Stomach smooth muscle (tissue), 2 donors: Measurements from ENCODE around the gene PRKCI.
"Not testable (repeated sequence)": the region's sequence is repeated elsewhere in the genome, so short reads cannot be mapped to it uniquely, and the experiment has no call there.

ENCODE experiments used
- H3K27ac ChIP-seq: one replicate; pipeline ENCODE4 v1.7.0; 2013; ENCODE audit warnings: mild to moderate bottlenecking, low read length, inconsistent platforms
- H3K27me3 ChIP-seq, 2 donors: one replicate each; pipeline ENCODE4 v1.7.0; 2013; ENCODE audit warnings: low read length in 2 of 2; ENCODE audit not compliant: insufficient read depth in 2 of 2, control insufficient read depth in 1 of 2
- H3K36me3 ChIP-seq, 2 donors: one replicate each; pipeline ENCODE4 v1.7.0; 2013; ENCODE audit warnings: low read length in 2 of 2; ENCODE audit not compliant: control insufficient read depth in 2 of 2, insufficient read depth in 2 of 2
- H3K4me1 ChIP-seq: one replicate; pipeline ENCODE4 v1.7.0; 2013; ENCODE audit warnings: low read length; ENCODE audit not compliant: control insufficient read depth, insufficient read depth
- H3K4me3 ChIP-seq, 2 donors: one replicate each; pipeline ENCODE4 v1.7.0; 2013; ENCODE audit warnings: low read length in 2 of 2
- H3K9ac ChIP-seq, 2 donors: one replicate each; pipeline ENCODE4 v1.7.0; 2013; ENCODE audit warnings: low read length in 2 of 2, mild to moderate bottlenecking in 1 of 2
- H3K9me3 ChIP-seq, 2 donors: one replicate each; pipeline ENCODE4 v1.7.0; 2013; ENCODE audit warnings: low read length in 2 of 2; ENCODE audit not compliant: control insufficient read depth in 2 of 2
- donor health status: healthy.
- donor health status: Pancreatic carcinoma.

Gene PRKCI

DNA sequence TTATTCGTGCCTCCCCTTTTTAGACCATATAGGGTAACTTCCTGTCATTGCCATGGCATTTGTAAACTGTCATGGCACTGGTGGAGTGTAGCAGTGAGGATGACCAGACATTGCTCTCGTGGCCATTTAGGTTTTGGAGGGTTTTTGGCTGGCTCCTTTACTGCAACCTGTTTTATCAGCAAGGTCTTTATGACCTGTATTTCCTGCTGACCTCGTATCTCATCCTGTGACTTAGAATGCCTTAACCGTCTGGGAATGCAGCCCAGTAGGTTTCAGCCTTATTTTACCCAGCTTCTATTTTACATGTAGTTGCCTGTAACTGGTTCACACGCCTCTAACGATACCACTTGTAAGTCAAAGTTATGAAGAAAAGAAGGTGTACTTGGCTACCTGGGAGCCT is 121.6 kb downstream of the PRKCI start:
- not testable (repeated sequence) for H3K9me3 ChIP-seq, H3K4me1 ChIP-seq, H3K36me3 ChIP-seq, H3K9ac ChIP-seq, H3K27me3 ChIP-seq, H3K4me3 ChIP-seq, H3K27ac ChIP-seq

DNA sequence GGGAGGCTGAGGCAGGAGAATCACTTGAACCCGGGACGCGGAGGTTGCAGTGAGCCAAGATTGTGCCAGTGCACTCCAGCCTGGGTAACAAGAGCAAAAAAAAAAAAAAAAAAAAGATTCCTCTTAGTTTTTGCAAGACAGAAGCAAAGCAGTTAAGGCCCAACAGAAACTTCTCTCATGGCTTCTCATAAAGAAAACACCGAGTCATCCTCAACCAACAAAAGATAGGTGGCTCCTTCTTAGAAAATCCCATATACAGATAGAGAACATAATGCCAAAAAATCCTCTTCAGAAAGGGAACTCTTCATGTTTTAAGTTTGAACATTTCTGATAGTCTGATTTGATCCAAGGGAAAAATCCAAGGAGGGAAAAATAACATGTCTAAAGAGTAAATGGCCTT is 122.7 kb downstream of the PRKCI start:
- Histone ChIP-seq H3K27ac (no peak overlapping the region), H3K9me3 (no peaks in the 10 kb centered on the region), H3K4me3 (no peak overlapping the region), H3K4me1 (no peaks in the 10 kb centered on the region), H3K27me3 (no peaks in the 10 kb centered on the region), H3K9ac (no peak overlapping the region), H3K36me3 (no peaks in the 10 kb centered on the region)

DNA sequence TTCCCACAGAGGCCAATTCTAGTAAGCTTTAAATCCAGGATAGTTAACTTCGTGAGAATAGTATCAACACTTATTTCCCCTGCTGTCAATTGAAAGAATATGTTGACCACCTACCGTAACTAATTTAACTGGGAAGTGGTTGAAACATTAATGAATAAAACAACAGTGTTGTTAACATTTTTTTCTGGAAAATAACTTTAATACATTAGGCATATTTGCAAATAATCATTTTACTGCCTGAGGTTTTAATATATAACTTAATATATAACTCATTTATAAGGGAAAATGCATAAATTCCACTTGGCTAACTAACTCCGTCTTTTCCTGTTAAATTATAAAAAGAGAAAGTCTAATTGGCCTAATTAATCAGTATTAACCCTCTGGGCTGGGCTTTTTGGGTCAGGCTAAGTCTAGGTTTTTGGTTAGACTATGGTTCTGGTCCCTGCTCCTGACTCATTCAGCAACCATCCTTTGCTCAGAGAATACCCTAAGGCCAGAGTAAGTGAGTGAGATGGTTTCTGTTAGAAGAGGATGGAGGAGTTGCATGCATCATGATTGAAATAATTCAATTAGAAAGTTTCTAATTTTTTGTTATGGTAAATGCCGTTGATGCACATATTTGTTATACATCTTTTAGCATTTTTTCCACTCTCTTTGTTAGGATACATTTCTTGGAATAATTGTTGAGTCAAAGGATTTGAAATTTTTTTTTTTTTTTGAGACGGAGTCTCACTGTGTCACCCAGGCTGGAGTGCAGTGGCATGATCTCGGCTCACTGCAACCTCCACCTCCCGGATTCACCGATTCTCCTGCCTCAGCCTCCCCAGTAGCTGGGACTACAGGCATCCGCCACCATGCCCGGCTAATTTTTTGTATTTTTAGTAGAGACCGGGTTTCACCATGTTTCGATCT is 124.5 kb downstream of the PRKCI start:
- no peak overlapping the region for H3K27ac ChIP-seq
- H3K9ac ChIP-seq: no peak overlapping the region
- no peaks in the 10 kb centered on the region for H3K36me3 ChIP-seq
- H3K4me3 ChIP-seq: no peak overlapping the region
- no peaks in the 10 kb centered on the region for H3K27me3 ChIP-seq
- H3K9me3 ChIP-seq: no peaks in the 10 kb centered on the region
- no peaks in the 10 kb centered on the region for H3K4me1 ChIP-seq

DNA sequence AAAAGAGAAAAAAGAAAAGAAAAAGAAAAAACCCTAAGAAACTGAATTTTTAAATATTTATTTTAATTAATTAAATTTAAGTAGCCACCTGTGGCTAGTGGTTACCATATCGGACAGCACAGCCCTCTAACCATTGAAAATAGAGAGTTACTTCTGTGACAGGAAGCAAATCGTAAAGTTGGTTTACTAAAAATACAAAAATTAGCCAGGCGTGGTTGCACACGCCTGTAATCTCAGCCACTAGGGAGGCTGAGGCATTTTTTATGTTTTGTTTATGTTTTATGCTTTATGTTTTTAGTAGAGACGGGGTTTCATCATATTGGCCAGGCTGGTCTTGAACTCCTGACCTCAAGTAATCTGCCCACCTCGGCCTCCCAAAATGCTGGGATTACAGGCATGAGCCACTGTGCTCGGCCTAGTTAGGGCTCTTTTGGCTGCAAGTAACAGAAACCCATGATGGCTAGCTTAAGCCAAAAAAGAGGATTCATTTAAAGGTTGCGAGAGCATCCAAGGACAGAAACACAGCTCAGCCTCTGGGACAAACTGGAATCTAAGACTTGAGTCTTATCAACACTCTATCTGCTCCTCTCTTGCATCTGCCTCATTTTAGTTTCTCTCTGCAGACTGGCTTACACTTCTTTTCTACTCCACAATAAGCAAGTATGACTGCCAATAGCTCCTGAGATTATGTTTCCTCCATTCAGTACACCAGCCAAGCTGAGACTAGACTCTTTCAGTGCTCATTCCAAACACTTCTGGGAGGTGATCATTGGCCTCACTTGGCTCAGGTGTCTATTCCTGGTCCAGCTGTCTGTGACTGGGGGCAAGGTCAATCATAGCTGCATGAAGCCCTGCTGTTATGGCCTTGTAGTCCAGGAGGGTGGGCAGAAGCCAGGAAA is 128.5 kb downstream of the PRKCI start:
- no peak overlapping the region for H3K4me3 ChIP-seq
- H3K4me1 ChIP-seq: peaks cover 2% of the 10 kb centered on the region
- no peaks in the 10 kb centered on the region for H3K9me3 ChIP-seq
- H3K27ac ChIP-seq: no peak overlapping the region
- H3K36me3 ChIP-seq: no peaks in the 10 kb centered on the region
- no peaks in the 10 kb centered on the region for H3K27me3 ChIP-seq
- H3K9ac ChIP-seq: no peak overlapping the region

DNA sequence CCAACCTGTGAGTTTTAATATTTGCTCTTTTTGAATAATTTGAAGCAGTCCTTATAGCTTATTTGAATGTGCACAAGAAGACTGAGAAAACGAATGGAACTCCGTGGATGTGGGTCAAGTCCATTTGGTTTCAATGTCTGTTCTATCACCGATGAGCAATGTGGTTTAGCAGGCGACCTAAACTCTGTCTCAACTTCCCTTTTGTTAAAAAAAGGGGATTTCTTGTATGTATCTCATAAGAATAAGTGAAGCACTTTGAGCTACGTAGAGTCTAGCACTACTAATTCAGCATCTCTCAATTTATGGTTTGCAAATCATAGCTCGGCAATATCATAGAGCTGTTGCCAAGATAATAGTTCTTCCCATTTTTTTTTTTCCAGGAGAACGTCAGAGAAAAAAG is 130.7 kb downstream of the PRKCI start:
- Histone ChIP-seq H3K4me1 (peaks cover 6% of the 10 kb centered on the region), H3K27ac (no peak overlapping the region), H3K9ac (no peak overlapping the region), H3K36me3 (no peaks in the 10 kb centered on the region), H3K4me3 (no peak overlapping the region), H3K9me3 (no peaks in the 10 kb centered on the region), H3K27me3 (no peaks in the 10 kb centered on the region)

DNA sequence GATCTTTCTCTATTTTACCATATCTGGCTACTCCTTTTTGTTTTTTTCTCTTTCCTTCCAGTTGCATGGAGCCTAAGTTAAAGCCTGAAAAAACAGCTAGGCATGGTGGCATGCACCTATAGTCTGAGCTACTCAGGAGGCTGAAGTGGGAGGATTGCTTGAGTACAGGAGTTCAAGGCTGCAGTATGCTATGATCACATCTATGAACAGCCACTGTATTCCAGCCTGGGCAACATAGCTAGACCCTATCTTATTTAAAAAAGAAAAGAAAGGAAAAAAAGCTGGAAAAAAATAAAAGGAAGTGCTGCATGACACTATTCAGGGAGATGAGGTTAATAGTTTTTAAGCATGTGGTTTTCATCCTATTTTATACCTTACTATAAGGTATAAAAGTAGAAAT is 131.3 kb downstream of the PRKCI start:
- H3K4me1 ChIP-seq: peaks cover 6% of the 10 kb centered on the region
- H3K36me3 ChIP-seq: no peaks in the 10 kb centered on the region
- no peaks in the 10 kb centered on the region for H3K27me3 ChIP-seq
- no peak overlapping the region for H3K4me3 ChIP-seq
- no peaks in the 10 kb centered on the region for H3K9me3 ChIP-seq
- no peak overlapping the region for H3K9ac ChIP-seq
- no peak overlapping the region for H3K27ac ChIP-seq

DNA sequence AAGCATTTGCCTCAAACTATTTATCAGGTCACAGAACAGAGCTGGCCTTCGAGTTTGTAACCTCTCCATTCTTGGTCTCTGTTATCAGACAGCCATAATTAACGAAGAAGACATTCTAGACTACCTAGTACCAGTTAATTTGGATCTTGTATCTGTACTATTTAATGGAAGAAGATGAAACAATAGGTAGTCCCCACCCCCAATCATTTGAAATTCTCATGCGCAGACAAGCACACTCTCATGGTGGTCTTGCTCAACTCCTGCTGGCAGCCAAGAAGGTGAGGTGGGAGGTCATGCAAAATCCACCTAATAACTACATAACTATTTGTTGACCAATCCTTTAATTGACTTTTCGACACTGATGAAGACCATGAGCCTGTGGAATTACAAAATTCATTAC is 132.5 kb downstream of the PRKCI start:
- Histone ChIP-seq H3K27ac (no peak overlapping the region), H3K9me3 (no peaks in the 10 kb centered on the region), H3K4me3 (no peak overlapping the region), H3K27me3 (no peaks in the 10 kb centered on the region), H3K36me3 (no peaks in the 10 kb centered on the region), H3K4me1 (peaks cover 6% of the 10 kb centered on the region), H3K9ac (no peak overlapping the region)
